NCI-H226 (cell line): Measurements from ENCODE around the gene SYCP2.

Experiments used
- DNase-seq: peaks from one replicate; pipeline ENCODE4 v3.0.0-alpha.2; 2015

The SYCP2 gene

GRCh38 chr20:59835057-59835447, 98.4 kb downstream of the SYCP2 start:
- DNase-seq: no peak

DNA sequence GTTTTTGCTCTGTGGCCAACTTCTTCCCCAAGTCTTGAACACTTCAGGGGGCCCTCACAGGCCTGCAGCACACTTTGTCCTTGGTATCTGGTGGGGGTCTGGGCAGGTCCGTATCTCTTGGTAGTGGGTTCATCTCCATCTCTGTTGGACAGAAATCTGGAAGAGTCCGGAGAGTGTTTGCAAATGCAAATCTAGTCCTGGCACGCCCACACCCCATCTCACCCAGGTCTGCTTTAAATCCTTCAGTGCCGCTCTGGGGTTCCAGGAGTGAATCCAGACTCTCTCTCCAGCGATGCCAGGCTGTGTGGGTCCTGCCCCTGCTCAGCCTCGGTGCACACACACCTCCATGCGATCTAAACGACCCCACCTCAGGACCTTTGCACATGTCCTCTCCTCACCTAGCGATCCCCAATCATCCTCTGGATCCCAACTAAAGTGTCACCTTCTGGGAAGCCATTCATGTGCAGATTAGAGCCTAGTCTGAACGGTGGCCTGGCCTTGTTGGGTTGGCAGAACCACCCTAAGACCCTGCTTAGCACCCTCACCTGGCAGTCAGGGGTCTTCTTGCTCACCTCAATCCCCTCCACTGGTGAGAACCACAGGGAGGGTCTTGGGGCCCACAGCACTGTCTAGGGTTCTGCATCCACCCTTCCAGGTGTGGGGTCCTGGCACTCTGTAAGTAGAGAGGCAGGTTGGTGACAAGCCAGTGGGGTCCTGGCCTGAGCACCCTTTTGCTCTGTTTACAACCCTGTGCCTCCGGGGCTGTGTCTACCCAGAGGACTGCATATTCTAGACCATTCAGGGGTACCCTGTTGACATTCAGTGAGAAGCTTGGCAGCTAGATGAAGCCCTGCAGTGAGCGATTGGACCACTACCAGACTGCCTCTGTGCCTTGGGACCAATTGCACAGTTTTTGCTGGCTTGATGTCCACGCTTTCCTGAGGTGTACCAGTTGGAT, 100.8 kb downstream of the SYCP2 start:
- DNase-seq: no peak

DNA sequence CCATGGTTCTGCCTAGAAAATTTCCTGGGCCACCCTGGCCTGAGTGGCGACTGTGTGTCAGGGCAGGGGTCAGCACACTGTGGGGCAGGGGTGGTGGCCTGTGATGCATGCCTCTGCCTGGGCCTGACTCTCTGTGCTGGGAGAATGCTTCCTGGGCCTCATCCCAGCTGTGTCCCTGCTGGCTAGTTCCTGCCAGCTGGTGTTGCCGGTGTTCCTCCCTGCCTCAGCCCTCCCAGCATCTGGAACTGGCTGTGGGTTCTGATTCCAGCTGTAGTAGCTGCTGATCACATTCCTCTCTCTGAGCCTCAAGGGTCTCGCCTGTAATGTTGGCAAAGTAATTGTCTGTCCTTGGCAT, 101.5 kb downstream of the SYCP2 start:
- DNase-seq: no peak

DNA sequence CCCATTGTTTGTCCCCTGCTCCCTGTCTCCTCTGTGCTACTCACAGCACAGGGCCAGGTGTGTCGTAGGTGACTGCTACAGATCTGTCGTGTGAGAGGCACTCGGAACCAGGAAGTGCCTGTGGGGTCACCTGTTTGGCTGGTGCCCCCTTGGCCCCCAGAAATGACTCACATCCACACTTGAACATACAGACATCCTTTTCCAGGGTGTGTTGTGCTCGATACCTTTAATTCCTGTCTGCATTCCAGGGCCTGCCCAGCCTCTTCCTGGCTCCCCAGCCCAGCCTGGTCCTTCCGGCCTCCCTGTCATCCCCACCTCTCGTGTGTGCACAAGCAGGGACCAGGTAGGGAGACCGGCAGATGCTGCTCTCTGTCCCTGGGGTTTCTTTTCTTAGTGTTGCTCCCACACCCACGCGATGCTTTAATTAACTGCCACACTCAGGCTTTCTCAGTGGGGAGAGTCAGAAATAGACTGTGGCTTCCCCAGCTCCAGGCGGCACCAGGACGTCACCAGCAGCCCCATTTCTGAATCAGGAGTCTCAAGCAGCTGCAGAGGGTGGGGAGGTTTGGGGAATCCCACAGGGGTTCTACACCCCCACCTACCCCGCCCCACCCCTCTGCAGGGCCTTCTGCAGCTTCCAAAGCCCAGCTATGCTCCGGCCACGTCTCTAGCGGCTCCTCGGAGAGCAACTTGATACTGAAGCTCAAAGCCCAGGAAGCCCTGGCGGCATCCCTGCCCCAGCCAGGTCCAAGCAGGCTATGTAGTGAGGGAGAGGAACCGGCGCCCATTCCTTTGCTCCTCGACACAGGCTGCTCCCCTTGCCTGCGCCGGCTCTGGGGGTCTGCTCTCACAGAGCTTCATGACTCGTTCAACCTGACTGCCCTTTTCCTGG, 102.2 kb downstream of the SYCP2 start:
- DNase-seq: no peak

DNA sequence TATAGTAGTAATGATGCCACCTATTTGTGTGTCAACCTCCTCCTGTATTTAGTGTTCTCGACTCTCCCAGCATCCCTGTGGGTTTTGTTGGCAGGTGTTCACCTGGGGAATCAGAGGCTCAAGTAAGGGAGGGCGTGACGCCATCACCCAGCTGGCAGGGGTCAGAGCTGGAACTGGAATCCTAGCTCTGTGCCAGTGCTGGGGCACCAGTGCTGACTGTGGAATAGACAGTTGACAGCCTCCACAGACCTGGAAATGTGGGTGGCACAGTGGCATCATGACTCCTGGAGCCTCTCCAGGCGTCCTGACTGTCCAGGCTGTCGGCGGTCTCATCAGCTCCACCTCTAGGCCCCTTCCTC, 102.8 kb downstream of the SYCP2 start:
- DNase-seq: no peak

DNA sequence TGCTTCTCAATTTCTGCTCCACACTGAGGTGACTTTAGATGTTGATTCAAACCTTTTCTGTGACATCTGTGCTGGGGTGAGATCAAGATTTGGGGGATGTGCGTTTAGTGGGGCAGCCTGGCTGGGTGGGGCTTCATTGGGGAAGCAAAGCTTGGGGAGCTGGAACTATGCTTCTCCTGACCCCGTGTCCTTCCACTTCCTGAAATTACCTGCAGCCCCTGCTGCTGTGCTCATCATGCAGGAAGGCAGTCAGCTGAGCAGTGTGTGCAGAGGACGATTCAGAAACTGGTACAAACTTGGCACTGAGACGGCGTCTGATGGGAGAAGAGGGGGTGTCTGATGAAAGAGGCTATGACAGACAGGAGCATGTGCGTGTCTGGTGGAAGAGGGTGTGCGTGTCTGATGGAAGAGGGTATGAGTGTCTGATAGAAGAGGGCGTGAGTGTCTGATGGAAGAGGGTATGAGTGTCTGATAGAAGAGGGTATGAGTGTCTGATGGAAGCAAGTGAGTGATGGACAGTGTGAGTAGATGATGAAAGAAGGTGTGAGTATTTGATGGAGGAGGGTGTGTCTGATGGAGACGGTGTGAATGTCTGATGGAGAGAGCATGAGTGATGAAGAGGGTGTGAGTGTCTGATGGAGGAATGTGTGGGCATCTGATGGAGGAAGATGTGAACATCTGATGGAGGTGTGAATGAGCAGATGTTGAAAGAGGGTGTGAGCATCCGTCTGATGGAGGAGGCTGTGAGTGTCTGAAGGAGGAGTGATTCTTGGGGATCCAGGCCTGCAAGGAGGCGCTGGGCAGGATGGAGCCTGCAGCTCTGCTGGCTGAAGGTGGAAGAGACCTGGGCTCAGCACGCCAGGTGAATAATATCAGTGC, 103.4 kb downstream of the SYCP2 start:
- DNase-seq: no peak

GRCh38 chr20:59829054-59829785, 104.2 kb downstream of the SYCP2 start:
- DNase-seq: no peak

DNA sequence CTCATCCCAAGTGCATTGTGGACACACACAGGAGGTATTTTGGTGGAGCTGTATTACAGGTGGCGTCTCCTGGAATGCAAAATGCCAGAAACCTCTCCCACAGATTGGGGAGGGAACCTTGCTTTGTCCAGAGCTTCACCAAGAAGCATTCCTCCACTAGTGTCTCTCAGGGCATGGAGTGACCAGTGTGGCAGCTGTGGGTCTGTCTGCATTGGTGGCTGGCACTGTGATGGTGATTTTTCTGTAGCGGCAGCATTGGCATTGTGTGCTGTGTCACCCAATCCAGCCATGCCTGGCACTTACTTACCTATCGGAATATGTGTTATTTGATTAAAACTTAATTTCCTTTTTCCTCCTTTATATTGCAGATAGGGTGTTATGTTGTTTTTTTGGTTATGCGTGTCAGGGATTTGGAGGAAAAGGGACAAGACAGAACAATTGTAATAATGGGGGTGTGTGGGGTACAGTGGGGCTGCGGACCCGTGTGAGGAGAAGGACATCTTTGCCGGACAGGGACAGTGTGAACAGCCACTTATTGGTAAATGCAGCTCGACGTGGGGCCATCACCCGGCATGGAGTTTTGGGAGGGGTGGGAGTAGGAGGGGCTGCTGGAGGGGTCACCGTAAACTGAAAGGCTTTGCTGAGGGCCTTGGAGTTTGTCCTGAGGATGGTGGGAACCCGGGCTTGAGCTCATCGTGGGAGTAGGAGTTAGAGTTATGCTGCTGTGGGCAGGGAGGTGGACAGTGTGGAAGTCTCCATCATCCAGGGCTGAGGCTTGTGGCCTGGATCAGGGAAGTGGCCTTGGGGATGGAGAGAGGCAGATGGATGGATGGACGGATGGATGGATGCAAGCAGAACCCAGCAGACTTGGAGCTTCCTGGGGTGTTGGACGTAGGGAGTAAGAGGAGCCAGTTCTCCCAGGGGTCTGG, 105.0 kb downstream of the SYCP2 start:
- no peak for DNase-seq

GRCh38 chr20:59827138-59828056, 106.0 kb downstream of the SYCP2 start:
- DNase-seq: no peak

- no peak for DNase-seq
Observed at GRCh38 chr20:59825944-59826759, 107.3 kb downstream of the SYCP2 start.

- no peak for DNase-seq
Observed at GRCh38 chr20:59825563-59825920, 107.9 kb downstream of the SYCP2 start.

DNA sequence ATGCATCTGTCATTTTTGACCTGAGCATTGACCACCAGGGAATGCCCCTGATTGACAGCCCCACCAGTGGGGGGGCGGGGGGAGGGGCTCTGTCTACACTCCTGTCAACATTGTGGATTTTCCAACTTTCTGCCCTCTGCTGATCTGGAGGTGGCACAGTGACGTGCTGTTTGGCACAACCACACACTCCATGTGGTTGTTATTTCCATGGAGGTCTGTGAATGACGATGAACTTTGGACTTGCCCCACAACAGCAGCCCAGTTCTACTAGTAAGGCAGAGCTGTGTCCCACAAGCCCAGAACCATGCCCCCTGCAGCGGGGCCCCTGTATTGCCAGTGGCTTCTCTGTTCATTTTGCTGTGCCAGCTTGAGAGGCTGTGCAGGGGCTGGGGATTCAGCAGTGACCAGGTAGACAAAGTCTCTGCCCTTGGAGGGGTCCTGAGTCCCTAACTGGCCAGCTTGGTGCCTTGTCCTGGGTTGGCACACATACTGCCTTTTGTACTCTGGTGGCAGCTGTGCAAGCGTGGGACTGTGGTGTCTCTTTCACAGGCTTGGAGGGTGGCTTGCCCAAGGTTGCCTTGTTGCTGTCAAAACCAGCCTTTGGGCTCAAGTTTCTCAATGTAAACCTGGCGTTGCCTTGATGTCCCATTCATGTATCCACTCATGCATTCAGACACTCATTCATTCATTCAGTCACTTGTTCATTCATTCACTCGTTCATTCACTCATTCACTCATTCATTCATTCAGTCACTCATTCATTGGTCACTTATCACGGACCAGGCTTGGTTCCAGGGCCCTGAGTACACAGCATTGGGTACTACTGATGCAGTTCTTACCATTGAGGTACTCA, 108.5 kb downstream of the SYCP2 start:
- no peak for DNase-seq

DNA sequence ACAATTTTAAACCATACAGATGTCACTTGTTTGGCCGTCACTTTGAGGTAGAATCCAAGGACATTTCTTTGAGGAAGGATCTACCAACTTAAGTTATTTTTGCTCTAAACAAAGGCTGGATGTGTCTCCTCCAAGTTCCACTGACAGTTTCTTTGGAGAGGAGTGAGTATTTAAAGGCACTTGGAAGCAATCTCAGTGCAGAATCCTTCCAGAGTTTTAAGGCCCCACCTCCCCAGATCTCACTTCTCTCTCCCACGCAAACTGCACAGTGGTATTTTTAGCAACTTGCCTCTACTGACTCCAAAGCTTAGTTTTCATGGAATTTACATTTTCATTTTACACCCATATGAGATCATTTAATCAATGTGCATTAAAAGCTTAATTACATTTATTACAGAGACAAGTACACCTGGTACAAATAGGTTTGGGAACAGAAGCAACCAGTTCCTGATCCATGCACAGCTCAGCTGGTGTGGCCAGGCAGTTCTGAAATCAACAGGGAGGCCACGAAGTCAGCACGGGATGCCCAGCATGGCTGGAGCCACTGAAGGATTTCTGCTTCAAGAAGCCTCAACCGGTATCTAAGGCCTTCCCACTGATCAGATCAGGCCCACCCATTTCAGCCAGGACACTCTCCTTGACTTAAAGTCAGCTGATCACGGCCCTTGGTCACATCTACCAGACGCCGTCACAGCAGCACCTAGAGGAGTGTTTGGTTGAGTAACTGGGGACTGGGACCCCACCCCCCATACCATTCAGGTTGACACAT, 109.8 kb downstream of the SYCP2 start:
- DNase-seq: no peak

GRCh38 chr20:59823030-59823423, 110.4 kb downstream of the SYCP2 start:
- DNase-seq: no peak

DNA sequence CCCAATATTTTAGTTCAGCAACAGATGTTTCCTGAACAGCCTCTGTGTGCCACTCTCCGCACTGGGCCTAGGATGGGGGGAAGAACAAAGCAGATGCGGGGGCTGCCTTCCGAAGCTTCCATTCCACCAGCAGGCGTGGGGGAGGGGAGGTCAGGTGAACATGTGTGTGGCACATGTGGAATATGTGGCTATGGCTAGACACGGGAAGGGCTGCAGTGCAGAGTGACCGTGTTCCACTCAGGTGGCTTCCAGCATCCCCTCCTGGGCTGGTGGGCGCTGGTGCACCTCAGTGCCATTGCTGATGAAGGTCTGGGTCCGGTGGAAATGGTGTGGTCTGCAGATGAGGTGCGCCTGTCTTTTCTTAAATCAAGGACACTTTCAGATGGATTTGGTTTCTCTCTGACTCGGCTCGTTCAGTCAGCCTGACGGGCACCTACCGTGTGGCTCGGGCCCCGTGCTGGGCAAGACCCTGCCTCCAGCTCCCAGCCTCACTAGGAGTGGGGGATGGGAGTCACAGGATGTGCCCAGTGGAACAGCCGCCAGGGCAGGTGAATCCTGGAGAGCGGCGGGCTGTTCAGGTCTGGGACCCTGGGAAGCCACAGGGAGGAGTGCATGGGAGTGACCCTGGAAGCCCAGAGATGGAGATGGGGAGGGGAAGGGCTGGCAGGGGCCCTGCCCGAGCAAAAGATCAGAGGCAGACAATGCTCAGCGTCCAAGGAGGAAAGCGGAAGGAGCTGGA, 111.0 kb downstream of the SYCP2 start:
- DNase-seq: no peak

DNA sequence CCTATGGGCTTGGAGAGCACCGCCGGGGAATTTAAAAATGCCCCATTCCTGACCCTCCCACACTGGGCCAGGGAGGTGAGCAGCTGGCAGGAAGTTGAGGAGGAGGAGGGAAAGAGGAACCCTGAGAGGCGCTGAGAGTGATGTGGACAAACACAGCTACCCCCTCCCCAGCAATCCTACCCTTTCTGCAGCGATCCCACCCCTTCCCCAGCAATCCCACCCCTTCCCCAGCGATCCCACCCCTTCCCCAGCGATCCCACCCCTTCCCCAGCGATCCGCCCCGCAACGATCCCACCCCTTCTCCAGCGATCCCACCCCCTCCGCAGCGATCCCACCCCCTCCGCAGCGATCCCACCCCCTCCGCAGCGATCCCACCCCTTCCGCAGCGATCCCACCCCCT, 111.6 kb downstream of the SYCP2 start:
- no peak for DNase-seq

DNA sequence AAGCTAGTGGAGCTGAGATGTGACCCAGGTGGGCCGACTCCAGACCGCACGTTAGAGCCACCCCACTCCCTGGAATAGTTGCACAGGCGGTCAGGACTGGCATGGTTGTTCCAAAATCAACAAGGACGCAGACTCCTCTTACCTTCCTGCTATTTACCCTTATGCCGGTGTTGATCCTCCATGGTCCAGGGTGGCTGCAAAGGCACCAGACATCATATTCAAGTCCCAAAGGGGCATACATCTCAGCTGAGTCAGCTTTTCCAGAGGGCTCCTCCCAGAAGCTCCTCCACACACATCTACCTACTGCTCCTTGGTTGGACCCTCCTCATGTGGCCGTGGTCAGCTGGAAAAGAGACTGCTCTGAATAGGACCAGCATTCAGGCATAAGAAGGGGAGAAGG, 112.2 kb downstream of the SYCP2 start:
- DNase-seq: no peak
